Mononuclear cell (primary cell): ENCODE measurements around the gene SUSD1. TPM values are rescaled to one million over a fixed set of nuclear protein-coding genes. Genes with fewer than 3 reads are reported as not detected.
A peak's percentile ranks its signal among the peaks of the same experiment; 100 is the strongest.
"Not testable (repeated sequence)": the region's sequence is repeated elsewhere in the genome, so short reads cannot be mapped to it uniquely, and the experiment has no call there.

ENCODE experiments used
- H3K27me3 ChIP-seq: 2 replicates; pipeline ENCODE4 v1.6.0; 2011; ENCODE audit warnings: low read length, control low read depth; ENCODE audit not compliant: insufficient read depth
- H3K4me1 ChIP-seq: 2 replicates; pipeline ENCODE4 v1.5.1; 2011; ENCODE audit warnings: mild to moderate bottlenecking, low read length, control low read depth; ENCODE audit not compliant: insufficient read depth
- H3K4me3 ChIP-seq: 2 replicates; pipeline ENCODE4 v1.5.1; 2011; ENCODE audit warnings: mild to moderate bottlenecking, low read length, moderate library complexity
- H3K9me3 ChIP-seq: 2 replicates; pipeline ENCODE4 v1.5.1; 2011; ENCODE audit warnings: low read depth, mild to moderate bottlenecking, control low read depth, low read length
- total RNA-seq: library from RNA; depleted of rRNA; stranded (reverse); fragments of >200 nt; gene quantifications from one replicate; pipeline ENCODE4 v1.2.3, GENCODE V29; 2012

The SUSD1 gene
- total RNA-seq = 28.5 TPM

GRCh38 chr9:112174965-112175795, at the start of gene SUSD1:
SUSD1 (minus strand) TSS chr9:112175297; CDS start chr9:112175235, 62 bp downstream.
- Histone ChIP-seq H3K27me3 (no peaks in the 10 kb centered on the region), H3K4me3 (peak within 1 kb of the TSS; percentile 52), H3K4me1 (peaks cover 88% of the 10 kb centered on the region), H3K9me3 (no peaks in the 10 kb centered on the region)

GRCh38 chr9:112224401-112225289, 49.5 kb upstream of the SUSD1 start:
- no peaks in the 10 kb centered on the region for H3K9me3 ChIP-seq
- no peaks in the 10 kb centered on the region for H3K4me1 ChIP-seq
- no peaks in the 10 kb centered on the region for H3K27me3 ChIP-seq
- H3K4me3 ChIP-seq = no peak overlapping the region

DNA sequence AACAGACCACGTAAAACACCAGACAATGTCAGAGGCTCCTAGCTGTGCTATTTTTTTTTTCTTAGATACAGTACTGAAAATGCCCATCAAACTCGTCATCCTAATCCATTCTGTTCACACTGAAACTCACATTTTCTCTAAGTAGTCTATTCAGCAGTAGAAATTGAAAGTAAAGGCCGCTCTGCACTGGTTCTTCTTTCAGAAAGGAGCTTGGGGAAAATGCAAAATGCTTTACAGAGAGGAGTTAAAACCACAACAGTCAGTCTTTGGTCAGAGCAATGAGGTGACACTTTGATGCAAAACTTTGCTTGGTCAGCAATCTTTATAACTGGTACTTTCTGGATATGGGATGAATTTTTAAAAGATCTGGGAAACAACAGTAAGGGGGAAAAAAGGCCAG, 43.8 kb upstream of the SUSD1 start:
- no peaks in the 10 kb centered on the region for H3K27me3 ChIP-seq
- H3K4me3 ChIP-seq = no peak overlapping the region
- no peaks in the 10 kb centered on the region for H3K4me1 ChIP-seq
- no peaks in the 10 kb centered on the region for H3K9me3 ChIP-seq

- Histone ChIP-seq H3K9me3 (peaks cover 8% of the 10 kb centered on the region), H3K27me3 (no peaks in the 10 kb centered on the region), H3K4me1 (no peaks in the 10 kb centered on the region), H3K4me3 (no peak overlapping the region)
These were observed 37.8 kb upstream of the SUSD1 start for GRCh38 chr9:112212926-112213325.

DNA sequence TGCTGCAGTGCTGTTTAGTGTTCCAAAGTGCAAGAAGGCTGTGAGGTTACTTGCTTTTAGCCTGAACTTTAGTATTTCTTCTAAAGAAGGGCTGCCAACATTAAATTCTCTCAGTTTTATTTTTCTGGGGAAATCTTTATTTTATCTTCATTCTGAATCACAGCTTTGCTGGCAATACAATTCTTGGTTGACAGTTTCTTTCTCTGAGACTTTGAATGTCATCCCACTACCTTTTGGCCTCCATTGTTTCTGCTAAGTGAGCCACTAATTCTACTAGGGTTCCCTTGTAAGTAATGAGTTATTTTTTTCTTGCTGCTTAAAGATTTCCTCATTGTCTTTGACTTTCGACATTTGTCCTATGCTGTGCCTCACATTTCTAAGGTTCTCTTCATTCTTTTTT, 32.4 kb upstream of the SUSD1 start:
- Histone ChIP-seq H3K4me3 (no peak overlapping the region), H3K4me1 (no peaks in the 10 kb centered on the region), H3K9me3 (peaks cover 20% of the 10 kb centered on the region), H3K27me3 (no peaks in the 10 kb centered on the region)

DNA sequence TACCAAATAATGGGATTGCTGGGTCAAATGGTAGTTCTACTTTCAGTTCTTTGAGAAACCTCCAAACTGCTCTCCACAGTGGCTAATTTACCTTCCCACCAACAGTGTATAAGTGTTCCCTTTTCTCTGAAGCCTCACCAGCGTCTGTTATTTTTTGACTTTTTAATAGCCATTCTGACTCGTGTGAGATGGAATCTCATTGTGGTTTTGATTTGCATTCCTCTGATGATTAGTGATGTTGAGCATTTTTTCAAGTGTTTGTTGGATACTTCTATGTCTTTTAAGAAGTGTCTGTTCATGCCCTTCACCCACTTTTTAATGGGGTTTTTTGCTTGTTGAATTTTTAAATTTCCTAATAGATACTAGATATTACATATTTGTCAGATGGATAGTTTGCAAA, 28.4 kb upstream of the SUSD1 start:
- Histone ChIP-seq H3K9me3 (peaks cover 18% of the 10 kb centered on the region), H3K4me1 (no peaks in the 10 kb centered on the region), H3K4me3 (no peak overlapping the region), H3K27me3 (no peaks in the 10 kb centered on the region)

DNA sequence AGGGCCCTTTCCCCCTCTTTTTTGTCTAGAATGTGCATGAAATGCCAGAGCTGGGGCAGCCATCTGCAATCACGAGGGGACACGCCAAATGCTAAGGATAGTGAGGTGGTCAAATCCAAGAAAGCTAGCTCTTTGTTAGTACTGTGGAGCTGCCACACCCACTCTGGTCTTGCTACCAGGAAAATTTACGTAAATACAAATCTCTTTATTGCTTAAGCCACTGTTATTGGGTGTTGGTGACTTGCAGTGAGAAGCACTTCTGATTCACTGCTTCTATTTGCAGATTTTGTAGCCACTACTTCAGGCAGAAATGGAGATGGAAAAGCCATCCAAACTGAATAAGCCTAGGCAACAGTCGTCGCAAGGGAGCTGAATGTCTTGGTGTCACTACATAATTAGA, 25.6 kb upstream of the SUSD1 start:
- no peak overlapping the region for H3K4me3 ChIP-seq
- no peaks in the 10 kb centered on the region for H3K9me3 ChIP-seq
- no peaks in the 10 kb centered on the region for H3K27me3 ChIP-seq
- H3K4me1 ChIP-seq = no peaks in the 10 kb centered on the region

DNA sequence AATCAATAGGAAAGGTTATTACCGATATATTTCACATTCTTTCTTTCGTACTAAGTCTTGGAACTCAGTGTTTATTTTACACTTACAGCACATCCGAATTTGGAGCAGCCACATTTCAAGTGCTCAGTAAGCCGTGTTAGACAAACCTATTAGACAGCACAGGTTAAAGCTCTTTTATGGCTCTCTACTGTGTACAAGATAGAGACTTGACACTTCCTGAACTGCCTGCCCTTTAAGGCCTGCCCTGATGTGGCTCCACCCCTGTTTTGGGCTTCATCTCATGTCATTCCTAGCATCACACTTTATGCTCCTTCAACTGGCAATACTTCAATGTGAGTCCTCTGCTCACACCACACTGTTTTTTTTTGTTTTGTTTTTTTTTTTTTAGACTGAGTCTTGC, 23.5 kb upstream of the SUSD1 start:
- Histone ChIP-seq H3K9me3 (no peaks in the 10 kb centered on the region), H3K4me1 (peaks cover 6% of the 10 kb centered on the region), H3K4me3 (no peak overlapping the region), H3K27me3 (no peaks in the 10 kb centered on the region)

- H3K4me3 ChIP-seq = no peak overlapping the region
- peaks cover 6% of the 10 kb centered on the region for H3K4me1 ChIP-seq
- no peaks in the 10 kb centered on the region for H3K9me3 ChIP-seq
- H3K27me3 ChIP-seq = no peaks in the 10 kb centered on the region
These were observed 19.9 kb upstream of the SUSD1 start for GRCh38 chr9:112194969-112195431.

GRCh38 chr9:112193572-112194288, 18.6 kb upstream of the SUSD1 start:
- H3K4me1 ChIP-seq = peaks cover 6% of the 10 kb centered on the region
- H3K9me3 ChIP-seq = no peaks in the 10 kb centered on the region
- no peaks in the 10 kb centered on the region for H3K27me3 ChIP-seq
- no peak overlapping the region for H3K4me3 ChIP-seq

DNA sequence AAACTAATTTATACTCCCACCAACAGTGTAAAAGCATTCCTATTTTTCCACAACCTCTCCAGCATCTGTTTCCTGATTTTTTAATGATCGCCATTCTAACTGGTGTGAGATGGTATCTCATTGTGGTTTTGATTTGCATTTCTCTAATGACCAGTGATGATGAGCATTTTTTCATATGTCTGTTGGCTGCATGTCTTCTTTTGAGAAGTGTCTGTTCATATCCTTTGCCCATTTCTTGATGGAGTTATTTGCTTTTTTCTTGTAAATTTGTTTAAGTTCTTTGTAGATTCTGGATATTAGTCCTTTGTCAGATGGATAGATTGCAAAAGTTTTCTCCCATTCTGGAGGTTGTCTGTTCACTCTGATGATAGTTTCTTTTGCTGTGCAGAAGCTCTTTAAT, 15.2 kb upstream of the SUSD1 start:
- H3K9me3 ChIP-seq, H3K4me3 ChIP-seq, H3K27me3 ChIP-seq, H3K4me1 ChIP-seq: not testable (repeated sequence)

DNA sequence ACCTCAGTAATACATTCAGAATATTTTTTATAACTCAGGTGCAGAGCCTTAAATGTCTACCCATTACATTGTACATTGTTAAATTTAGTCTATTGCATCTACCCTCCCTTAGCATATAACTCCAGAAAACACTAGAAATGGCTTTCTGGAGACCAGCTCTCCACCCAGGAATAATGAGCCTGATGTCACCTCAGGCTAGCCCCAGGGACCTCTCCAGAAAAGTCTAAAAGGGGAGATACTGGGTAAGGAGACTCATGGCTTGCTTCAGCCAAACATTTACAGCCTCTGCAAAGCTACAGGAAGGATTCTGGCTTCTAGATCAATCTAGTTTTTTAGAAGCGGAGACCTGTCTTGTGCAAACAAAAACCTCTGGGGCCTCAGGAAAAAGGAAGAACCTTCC, 13.8 kb upstream of the SUSD1 start:
- H3K4me1 ChIP-seq = no peaks in the 10 kb centered on the region
- H3K4me3 ChIP-seq = no peak overlapping the region
- H3K27me3 ChIP-seq = no peaks in the 10 kb centered on the region
- H3K9me3 ChIP-seq = no peaks in the 10 kb centered on the region

- Histone ChIP-seq H3K4me1 (no peaks in the 10 kb centered on the region), H3K27me3 (no peaks in the 10 kb centered on the region), H3K4me3 (no peak overlapping the region), H3K9me3 (no peaks in the 10 kb centered on the region)
These were observed 12.3 kb upstream of the SUSD1 start for GRCh38 chr9:112187404-112187803.

DNA sequence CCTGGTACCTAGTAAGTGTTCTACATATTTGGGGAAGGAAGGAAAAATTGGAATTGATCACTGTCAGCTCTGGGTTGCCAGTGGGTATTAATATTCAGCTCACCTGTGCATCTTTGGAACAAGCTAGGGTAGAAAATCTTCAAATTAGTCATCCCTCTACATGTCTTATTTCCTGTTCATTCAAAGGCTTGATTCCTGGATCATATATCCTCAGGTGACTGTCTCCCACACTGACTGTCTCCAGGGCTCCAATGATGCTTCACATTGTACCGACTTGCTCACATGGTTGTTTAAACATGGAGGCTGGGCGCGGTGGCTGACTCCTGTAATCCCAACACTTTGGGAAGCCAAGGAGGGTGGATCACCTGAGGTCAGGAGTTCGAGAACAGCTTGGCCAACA, 11.6 kb upstream of the SUSD1 start:
- H3K27me3 ChIP-seq = no peaks in the 10 kb centered on the region
- H3K9me3 ChIP-seq = no peaks in the 10 kb centered on the region
- H3K4me3 ChIP-seq = no peak overlapping the region
- peaks cover 1% of the 10 kb centered on the region for H3K4me1 ChIP-seq

GRCh38 chr9:112184946-112185345, 9.8 kb upstream of the SUSD1 start:
- peaks cover 19% of the 10 kb centered on the region for H3K4me1 ChIP-seq
- no peak overlapping the region for H3K4me3 ChIP-seq
- H3K9me3 ChIP-seq = no peaks in the 10 kb centered on the region
- no peaks in the 10 kb centered on the region for H3K27me3 ChIP-seq
